Stimulated activated CD8-positive, alpha-beta memory T cell treated with anti-CD3 and anti-CD28 coated beads, Interleukin-2, amount 100 ng/mL, for 48 hours (primary cell): ENCODE results near the gene MEGF6.

ENCODE experiments used
- DNase-seq, 2 donors: peaks; one replicate each; pipeline ENCODE4 v3.0.0-alpha.2; 2020; ENCODE audit warnings: low read depth in 2 of 2

MEGF6 gene

GRCh38 chr1:3441880-3442279, 169.4 kb downstream of the MEGF6 start:
- no peak for DNase-seq

GRCh38 chr1:3441410-3441847, 169.9 kb downstream of the MEGF6 start:
- no peak for DNase-seq

GRCh38 chr1:3440711-3441409, 170.4 kb downstream of the MEGF6 start:
- DNase-seq, result no peak

GRCh38 chr1:3440300-3440681, 171.0 kb downstream of the MEGF6 start:
- no peak for DNase-seq
